Activated CD4-positive, alpha-beta memory T cell treated with anti-CD3 and anti-CD28 coated beads, Interleukin-2, amount 10 ng/mL, durations not matched to agents 7 days and 5 days (primary cell): Measurements from ENCODE around the gene TAX1BP3. TPM values are rescaled to one million over a fixed set of nuclear protein-coding genes. Genes with fewer than 3 reads are reported as not detected.

ENCODE experiments used
- total RNA-seq, 2 experiments: library from RNA; stranded (reverse); gene quantifications; one replicate each; pipeline ENCODE4 v1.2.3, GENCODE V29; 2021

TAX1BP3 gene
- total RNA-seq, 2 experiments from 2014 or later = 23.2 to 25.0 TPM

Other genes starting within 250 kb of the TAX1BP3 start
- not detected for gene OR1E2, start 234.7 kb downstream of the TAX1BP3 start, total RNA-seq
- not detected for gene SPATA22, start 196.8 kb downstream of the TAX1BP3 start, total RNA-seq
- not detected for gene ASPA, start 192.6 kb downstream of the TAX1BP3 start, total RNA-seq
- gene TRPV3, start 110.8 kb downstream of the TAX1BP3 start, total RNA-seq = under 1 TPM; 0.13 to 0.43 TPM
- gene TRPV1, start 59.2 kb downstream of the TAX1BP3 start, total RNA-seq = 1 to 10 TPM; 3.8 to 5.1 TPM
- gene SHPK, start 32.3 kb downstream of the TAX1BP3 start, total RNA-seq = 10 to 100 TPM; 10.4 TPM
- 10 to 100 TPM; 24.5 to 26.5 TPM for gene CTNS, start 31.8 kb downstream of the TAX1BP3 start, total RNA-seq
- gene EMC6, start 234 bp upstream of the TAX1BP3 start, total RNA-seq = 10 to 100 TPM; 40.4 to 41.6 TPM
- 10 to 100 TPM; 30.8 to 31.1 TPM for gene P2RX5, start 27.6 kb upstream of the TAX1BP3 start, total RNA-seq
- gene HASPIN, start 55.3 kb upstream of the TAX1BP3 start, total RNA-seq = 10 to 100 TPM; 23.8 to 25.2 TPM
- gene ITGAE, start 132.6 kb upstream of the TAX1BP3 start, total RNA-seq = 10 to 100 TPM; 20.0 to 22.0 TPM
- 10 to 100 TPM; 42.8 to 43.9 TPM for gene NCBP3, start 177.7 kb upstream of the TAX1BP3 start, total RNA-seq
- gene CAMKK1, start 224.5 kb upstream of the TAX1BP3 start, total RNA-seq = 1 to 10 TPM; 1.4 to 1.8 TPM
- gene P2RX1, start 247.9 kb upstream of the TAX1BP3 start, total RNA-seq = under 1 TPM; 0.45 to 0.65 TPM